B cell (primary cell): ENCODE data around the gene KCNQ2. TPM values are rescaled to one million over a fixed set of nuclear protein-coding genes. Genes with fewer than 3 reads are reported as not detected.

Experiments
- ATAC-seq: fragments of 200-7000 bp; cut with Tn5 transposase; one replicate; pipeline ENCODE4 v1.10.0; 2021; ENCODE audit warnings: low read depth, mild to moderate bottlenecking, moderate number of reproducible peaks, moderate library complexity
- CTCF ChIA-PET: fragments of 350-600 bp; sonication (Branson Sonifier 250); formaldehyde crosslinking; loops from one replicate; lab custom pipeline; 2021; ENCODE audit warnings: antibody characterized with exemption, inconsistent platforms; lab: Charles Lee
- POLR2A ChIA-PET: fragments of 350-600 bp; sonication (Branson Sonifier 250); formaldehyde crosslinking; loops from one replicate; lab custom pipeline; 2021; ENCODE audit warnings: antibody characterized with exemption; lab: Charles Lee
- DNase-seq: peaks from one replicate; pipeline ENCODE4 v3.0.0; 2013
- H2AFZ ChIP-seq: 2 replicates; pipeline ENCODE4 v1.6.1; 2012; ENCODE audit warnings: mild to moderate bottlenecking, low read depth, low read length; ENCODE audit not compliant: insufficient read depth, poor library complexity, severe bottlenecking
- H3K27ac ChIP-seq, 2 donors: 1 replicate in 1 of 2; 2 replicates in 1 of 2; pipeline ENCODE4 v1.5.1; 2012 to 2013; ENCODE audit warnings: low read length in 2 of 2, mild to moderate bottlenecking in 2 of 2, moderate library complexity in 1 of 2
- H3K27me3 ChIP-seq, 4 experiments: fragments of 200-600 bp in 1 of 4; sonication (generic) in 1 of 4; replicated peaks in 1 of 4; 1 replicate in 2 of 4; 2 replicates in 2 of 4; pipeline versions ENCODE4 v1.6.1 to v1.7.0; 2013 to 2016; ENCODE audit warnings: low read length in 3 of 4, mild to moderate bottlenecking in 2 of 4, mixed read lengths in 1 of 4, moderate library complexity in 1 of 4; ENCODE audit not compliant: insufficient read depth in 4 of 4, control insufficient read depth in 3 of 4; ENCODE audit errors: control extremely low read depth in 1 of 4
- H3K36me3 ChIP-seq, 2 experiments: replicated peaks in 1 of 2; 1 replicate in 1 of 2; 2 replicates in 1 of 2; pipeline versions ENCODE4 v1.6.1 to v1.7.1; 2013; ENCODE audit warnings: low read length in 1 of 2; ENCODE audit not compliant: insufficient read depth in 2 of 2, control insufficient read depth in 1 of 2; ENCODE audit errors: control extremely low read depth in 1 of 2, extremely low read depth in 1 of 2
- H3K4me1 ChIP-seq, 2 donors: fragments of 200-600 bp in 1 of 2; sonication (generic) in 1 of 2; 1 replicate in 1 of 2; 2 replicates in 1 of 2; pipeline versions ENCODE4 v1.5.1 to v1.6.1; 2013 to 2017; ENCODE audit warnings: low read length in 2 of 2; ENCODE audit not compliant: control insufficient read depth in 2 of 2, insufficient read depth in 2 of 2
- H3K4me2 ChIP-seq: replicated peaks from 2 replicates; pipeline ENCODE3; 2012; ENCODE audit warnings: mild to moderate bottlenecking, low read depth, low read length; ENCODE audit not compliant: poor library complexity, severe bottlenecking
- H3K4me3 ChIP-seq, 5 experiments: fragments of 200-600 bp in 1 of 5; sonication (generic) in 1 of 5; 1 replicate in 3 of 5; 2 replicates in 2 of 5; pipeline versions ENCODE4 v1.5.1 to v1.7.0; 2011 to 2016; ENCODE audit warnings: low read length in 4 of 5, mild to moderate bottlenecking in 4 of 5, low read depth in 2 of 5, control low read depth in 1 of 5, moderate library complexity in 1 of 5; ENCODE audit not compliant: insufficient read depth in 1 of 5; ENCODE audit errors: control extremely low read depth in 1 of 5, extremely low read depth in 1 of 5
- H3K79me2 ChIP-seq: fragments of 200-600 bp; sonication (generic); one replicate; pipeline ENCODE4 v1.6.0; 2016; ENCODE audit warnings: low read length; ENCODE audit not compliant: control insufficient read depth, insufficient read depth
- H3K9ac ChIP-seq: fragments of 200-600 bp; sonication (generic); 2 replicates; pipeline ENCODE4 v1.6.1; 2017; ENCODE audit warnings: mild to moderate bottlenecking, low read length, moderate library complexity
- H3K9me3 ChIP-seq, 3 donors: one replicate each; pipeline versions ENCODE4 v1.6.1 to v1.7.1; 2013; ENCODE audit warnings: low read length in 2 of 3; ENCODE audit not compliant: control insufficient read depth in 2 of 3, insufficient read depth in 1 of 3; ENCODE audit errors: control extremely low read depth in 1 of 3
- H4K20me1 ChIP-seq: 2 replicates; pipeline ENCODE4 v1.6.0; 2012; ENCODE audit warnings: mild to moderate bottlenecking, low read length; ENCODE audit not compliant: insufficient read depth, control insufficient read depth, poor library complexity, severe bottlenecking
- H3K27ac Mint-ChIP-seq: one replicate; pipeline ENCODE4 v1.8.0; 2021; ENCODE audit warnings: mixed read lengths
- H3K27me3 Mint-ChIP-seq: one replicate; pipeline ENCODE4 v1.8.0; 2021; ENCODE audit warnings: mixed read lengths
- H3K4me1 Mint-ChIP-seq: one replicate; pipeline ENCODE4 v1.8.0; 2021; ENCODE audit warnings: mixed read lengths
- H3K4me3 Mint-ChIP-seq: one replicate; pipeline ENCODE4 v1.8.0; 2021; ENCODE audit warnings: mixed read lengths
- H3K9me3 Mint-ChIP-seq: one replicate; pipeline ENCODE4 v1.8.0; 2022; ENCODE audit warnings: mixed read lengths; ENCODE audit not compliant: insufficient read depth
- CTCF ChIP-seq: fragments of 200-600 bp; IDR thresholded peaks from one replicate; pipeline ENCODE4 v1.8.0; 2022; ENCODE audit warnings: antibody characterized with exemption, mild to moderate bottlenecking
- EZH2 ChIP-seq: IDR thresholded peaks from 2 replicates; pipeline ENCODE4 v1.6.1; 2012; ENCODE audit warnings: borderline replicate concordance, low read depth, mild to moderate bottlenecking, moderate library complexity, low read length; ENCODE audit not compliant: insufficient read depth, poor library complexity, severe bottlenecking
- WGBS: methylation state at CpG from one replicate; pipeline ENCODE4 v1.1.5; 2013; ENCODE audit warnings: missing lambda C conversion rate; ENCODE audit not compliant: insufficient coverage; 5-methylcytosine and 5-hydroxymethylcytosine counted together
- intact Hi-C: fragments of 100-400 bp; cut with micrococcal nuclease; formaldehyde crosslinking; loops from one replicate; pipeline ENCODE4 v1.10.0; 2022
- polyA plus RNA-seq: library from polyadenylated mRNA; depleted of rRNA; stranded (reverse); fragments of >200 nt; gene quantifications from 2 replicates; pipeline ENCODE4 v1.2.3, GENCODE V29; 2012
- total RNA-seq, 2 donors: library from RNA; stranded (reverse); fragments of 120-200 nt in 1 of 2; gene quantifications; 1 replicate in 1 of 2; 2 replicates in 1 of 2; pipeline versions ENCODE4 v1.2.3 to v1.2.4, GENCODE V29; 2013 to 2022

Gene KCNQ2
- total and polyA plus RNA-seq, 2 donors (not counting 1 experiment from before 2014, with no cell fraction given): 0.12 TPM; not detected in 1

DNA sequence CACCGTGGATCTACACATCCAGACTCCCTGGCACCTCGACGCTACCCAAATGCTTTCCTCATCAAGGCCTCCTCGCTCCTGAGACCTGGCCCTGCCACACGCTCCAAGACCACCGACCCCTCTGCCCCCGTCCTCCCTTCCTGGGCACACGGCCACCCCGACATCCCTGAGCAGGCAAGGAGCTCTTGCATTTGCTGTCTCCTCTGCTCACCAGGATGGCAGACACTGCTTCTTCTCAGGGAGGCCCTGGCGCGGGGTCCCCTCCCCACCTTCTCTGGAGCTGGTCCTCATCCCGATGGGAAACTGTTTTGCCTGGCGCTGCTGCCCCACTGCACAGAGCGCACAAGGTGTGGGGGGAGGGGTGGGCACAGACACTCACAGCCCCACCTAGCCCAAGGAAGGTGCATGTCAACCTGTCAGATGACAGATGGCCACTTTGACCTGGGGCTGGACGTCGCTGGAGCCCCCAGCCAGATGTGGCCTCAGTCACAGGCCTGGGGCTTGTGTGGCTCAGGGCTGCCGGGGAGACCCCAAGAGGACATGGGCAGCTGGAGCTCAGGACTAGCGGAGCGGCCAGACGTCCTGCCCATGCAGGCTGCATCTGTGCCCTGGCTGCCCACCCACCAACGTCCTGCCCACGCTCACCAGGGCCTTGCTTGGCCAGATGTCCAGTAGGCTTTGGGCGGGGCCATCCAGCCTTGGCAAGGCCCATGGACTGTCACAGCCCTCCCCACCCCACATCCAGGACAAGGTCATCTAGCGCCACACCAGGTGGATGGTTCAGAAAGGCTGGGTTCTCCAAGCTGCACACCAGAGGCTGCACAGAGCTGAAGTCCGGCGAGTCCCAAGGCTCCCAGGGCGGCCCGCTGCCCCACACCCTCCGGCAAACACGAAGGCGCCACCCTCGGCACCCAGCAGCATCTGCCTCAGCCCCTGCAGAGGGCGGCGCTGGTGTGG, 6.2 kb upstream of the KCNQ2 start:
- H3K4me3 ChIP-seq: no peak overlapping the region
- Mint-ChIP-seq H3K27me3 (peaks cover 44% of the 10 kb centered on the region), H3K4me3 (no peak overlapping the region), H3K27ac (no peak overlapping the region), H3K9me3 (no peaks in the 10 kb centered on the region), H3K4me1 (peaks cover 7% of the 10 kb centered on the region)
- H2AFZ ChIP-seq: no peak overlapping the region
- CTCF ChIA-PET: interaction anchor here (0.7 kb wide), 1 partner anchor 18 kb away, joined by 4 read pairs; no protein-coding TSS in a partner anchor
- no peak for ATAC-seq
- H3K36me3 ChIP-seq: no peaks in the 10 kb centered on the region
- H3K9ac ChIP-seq: no peak overlapping the region
- intact Hi-C loops: no loop called here
- H3K9me3 ChIP-seq: no peaks in the 10 kb centered on the region
- WGBS: 88% methylated on average over 31 of the region's 34 CpGs
- no peak overlapping the region for H3K27ac ChIP-seq
- POLR2A ChIA-PET: no interaction called here
- H3K79me2 ChIP-seq: no peaks in the 10 kb centered on the region
- H4K20me1 ChIP-seq: no peaks in the 10 kb centered on the region
- peaks cover 0 to 63% (median 11%) of the 10 kb centered on the region in 4 experiments for H3K27me3 ChIP-seq
- H3K4me1 ChIP-seq: peaks cover 0 to 4% of the 10 kb centered on the region in 2 donors
- TF ChIP-seq EZH2: no peak
- no peak for TF ChIP-seq CTCF
- no peak for DNase-seq
- no peak overlapping the region for H3K4me2 ChIP-seq

DNA sequence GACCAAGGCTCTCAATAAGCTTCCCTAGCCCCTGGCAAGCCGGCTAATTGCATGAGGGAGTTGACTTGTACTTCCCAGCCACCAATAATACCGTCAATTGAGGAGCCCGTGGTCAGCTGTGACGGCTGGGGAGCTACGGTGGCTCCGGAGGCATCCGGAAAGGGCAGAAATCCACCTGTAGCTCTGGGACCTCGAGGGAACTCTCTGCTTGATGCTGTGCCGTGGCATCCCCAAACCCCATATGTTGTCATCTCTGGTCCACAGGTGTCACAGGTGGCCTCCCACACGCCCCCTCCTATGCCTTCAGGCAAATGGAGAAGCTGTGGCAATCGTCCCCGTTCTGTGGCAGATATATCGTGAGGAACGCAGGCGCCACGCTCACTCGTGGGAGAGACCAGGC, 5.5 kb upstream of the KCNQ2 start:
- Mint-ChIP-seq H3K4me3 (no peak overlapping the region), H3K9me3 (no peaks in the 10 kb centered on the region), H3K4me1 (peaks cover 7% of the 10 kb centered on the region), H3K27ac (no peak overlapping the region), H3K27me3 (peaks cover 42% of the 10 kb centered on the region)
- no peak overlapping the region for H3K4me3 ChIP-seq
- intact Hi-C loops: no loop called here
- H3K27ac ChIP-seq: no peak overlapping the region
- H4K20me1 ChIP-seq: no peaks in the 10 kb centered on the region
- TF ChIP-seq CTCF (no peak), EZH2 (no peak)
- 75% methylated on average over 17 of the region's 17 CpGs for whole genome bisulfite sequencing
- peaks cover 0 to 66% (median 13%) of the 10 kb centered on the region in 4 experiments for H3K27me3 ChIP-seq
- H3K9me3 ChIP-seq: peaks cover 0 to 2% (median 0%) of the 10 kb centered on the region in 3 donors
- ATAC-seq: no peak
- ChIA-PET POLR2A (no interaction called here), CTCF (interaction anchor here (0.7 kb wide), 2 partner anchors 19 to 802 kb away, joined by 3 to 4 read pairs; no protein-coding TSS in a partner anchor)
- H3K4me2 ChIP-seq: no peak overlapping the region
- H3K79me2 ChIP-seq: no peaks in the 10 kb centered on the region
- no peak for DNase-seq
- H2AFZ ChIP-seq: no peak overlapping the region
- peaks cover 0 to 4% of the 10 kb centered on the region in 2 donors for H3K4me1 ChIP-seq
- H3K9ac ChIP-seq: no peak overlapping the region
- H3K36me3 ChIP-seq: no peaks in the 10 kb centered on the region
